ENCODE results near the gene SLC12A4. TPM values are rescaled to one million over a fixed set of nuclear protein-coding genes. Genes with fewer than 3 reads are reported as not detected.

The SLC12A4 gene
- total RNA-seq, 1 donor from 2014 or later, result 113 TPM

- no peak for DNase-seq (ENCODE audit: low spot score)
Observed at GRCh38 chr16:67963662-67964321, 4.6 kb downstream of the SLC12A4 start.

GRCh38 chr16:67963292-67963661 is 5.2 kb downstream of the SLC12A4 start:
- DNase-seq (ENCODE audit: low spot score), result no peak

- no peak for DNase-seq (ENCODE audit: low spot score)
Observed at GRCh38 chr16:67962135-67962534, 6.3 kb downstream of the SLC12A4 start.

- DNase-seq (ENCODE audit: low spot score), result no peak
Observed at GRCh38 chr16:67961551-67961957, 6.9 kb downstream of the SLC12A4 start.

- no peak for DNase-seq (ENCODE audit: low spot score)
Observed at GRCh38 chr16:67959536-67960329, 8.7 kb downstream of the SLC12A4 start.

- DNase-seq (ENCODE audit: low spot score), result no peak
Observed at GRCh38 chr16:67957622-67958021, 10.8 kb downstream of the SLC12A4 start.

- no peak for DNase-seq (ENCODE audit: low spot score)
Observed at GRCh38 chr16:67954421-67955196, 13.8 kb downstream of the SLC12A4 start.

- DNase-seq (ENCODE audit: low spot score), result no peak
Observed at GRCh38 chr16:67953641-67954375, 14.6 kb downstream of the SLC12A4 start.

- no peak for DNase-seq (ENCODE audit: low spot score)
Observed at GRCh38 chr16:67951485-67951884, 17.0 kb downstream of the SLC12A4 start.

GRCh38 chr16:67950335-67950843 is 18.0 kb downstream of the SLC12A4 start:
- no peak for DNase-seq (ENCODE audit: low spot score)

GRCh38 chr16:67949645-67950044 is 18.8 kb downstream of the SLC12A4 start:
- no peak for DNase-seq (ENCODE audit: low spot score)

GRCh38 chr16:67948015-67948414 is 20.4 kb downstream of the SLC12A4 start:
- DNase-seq (ENCODE audit: low spot score), result no peak

- DNase-seq (ENCODE audit: low spot score), result no peak
Observed at GRCh38 chr16:67946966-67947558, 21.4 kb downstream of the SLC12A4 start.

- DNase-seq (ENCODE audit: low spot score), result no peak
Observed at GRCh38 chr16:67946128-67946569, 22.3 kb downstream of the SLC12A4 start.

- DNase-seq (ENCODE audit: low spot score), result no peak
Observed at GRCh38 chr16:67945392-67945933, 23.0 kb downstream of the SLC12A4 start.

- no peak for DNase-seq (ENCODE audit: low spot score)
Observed at GRCh38 chr16:67944690-67945391, 23.6 kb downstream of the SLC12A4 start.

GRCh38 chr16:67943619-67944504 is 24.6 kb downstream of the SLC12A4 start, which contains the start of gene LCAT:
LCAT (minus strand) TSS chr16:67944120; CDS start chr16:67944101, 19 bp downstream.
- DNase-seq (ENCODE audit: low spot score), result no peak

- no peak for DNase-seq (ENCODE audit: low spot score)
Observed at GRCh38 chr16:67943256-67943618, 25.2 kb downstream of the SLC12A4 start.
